Measurements from ENCODE around the gene TERB1.

DNA sequence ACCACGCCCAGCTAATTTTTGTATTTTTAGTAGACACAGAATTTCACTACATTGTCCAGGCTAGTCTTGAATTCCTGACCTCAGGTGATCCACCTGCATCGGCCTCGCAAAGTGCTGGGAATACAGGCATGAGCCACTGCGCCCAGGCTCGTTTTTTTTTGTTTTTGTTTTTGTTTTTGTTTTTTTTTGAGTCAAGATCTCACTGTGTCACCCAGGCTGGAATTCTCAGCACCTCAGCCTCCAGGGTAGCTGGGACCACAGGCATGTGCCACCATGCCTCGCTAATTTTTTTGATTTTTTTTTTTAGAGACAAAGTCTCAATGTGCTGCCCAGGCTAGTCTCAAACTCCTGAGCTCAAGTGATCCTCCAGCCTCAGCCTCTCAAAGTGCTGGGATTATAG is 87.3 kb downstream of the TERB1 start:
- no peak for TF ChIP-seq CTCF (conservative IDR thresholded peaks at IDR 0.05)
- TF ChIP-seq ZFX (IDR thresholded peaks at IDR 0.05) = no peak
